Stimulated activated CD8-positive, alpha-beta memory T cell treated with anti-CD3 and anti-CD28 coated beads, Interleukin-2, amount 100 ng/mL, for 48 hours (primary cell): Measurements from ENCODE around the gene EPC2.
"Not testable (repeated sequence)": the region's sequence is repeated elsewhere in the genome, so short reads cannot be mapped to it uniquely, and the experiment has no call there.

Experiments used
- DNase-seq, 2 donors: peaks; one replicate each; pipeline ENCODE4 v3.0.0-alpha.2; 2020; ENCODE audit warnings: low read depth in 2 of 2

Gene EPC2

DNA sequence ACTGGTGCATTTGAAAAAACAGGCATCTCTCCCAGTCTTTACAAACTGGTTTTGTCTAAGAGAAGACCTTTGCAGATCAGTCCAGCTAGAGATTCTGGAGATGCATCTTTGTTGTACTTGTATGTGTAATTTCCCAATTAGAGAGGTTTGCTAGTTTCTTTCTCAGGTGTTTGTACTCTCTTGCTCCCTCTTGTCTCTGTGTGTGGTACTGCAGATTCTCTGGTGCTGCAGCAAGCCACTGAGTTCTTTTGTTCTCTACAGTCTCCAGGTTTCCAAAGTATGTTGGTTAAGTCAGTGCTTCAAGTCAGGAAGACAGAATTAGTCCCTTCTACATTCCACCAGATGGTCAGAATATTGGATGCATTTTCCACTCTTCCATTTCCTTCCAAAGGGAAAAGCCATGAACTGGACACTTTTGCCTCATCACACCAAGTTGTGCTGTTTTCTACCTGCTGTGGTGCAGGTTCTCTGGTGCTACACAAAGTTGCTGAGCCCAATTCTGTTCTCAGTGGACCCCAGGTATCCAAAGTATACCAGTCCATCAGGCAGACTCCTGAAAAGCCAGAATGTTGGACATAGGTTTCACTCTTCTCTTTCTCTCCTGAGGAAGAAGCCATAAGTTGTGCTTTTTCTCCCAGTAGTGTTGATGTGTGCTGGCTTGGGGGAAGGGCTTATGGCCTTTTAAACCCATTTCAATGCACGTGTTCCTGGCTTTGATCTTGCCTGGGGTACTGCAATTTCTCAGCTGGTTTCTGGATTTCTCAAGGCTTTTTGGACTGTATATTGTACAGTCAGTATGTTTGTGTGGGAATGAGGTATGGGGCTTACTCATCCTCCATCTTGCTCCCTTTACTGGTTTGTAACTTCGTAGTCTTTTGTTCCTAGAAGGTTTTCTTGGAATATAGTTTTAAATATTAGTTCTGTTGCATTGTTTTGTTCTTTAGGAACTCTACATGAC is 29.8 kb downstream of the EPC2 start:
- DNase-seq = no peak

DNA sequence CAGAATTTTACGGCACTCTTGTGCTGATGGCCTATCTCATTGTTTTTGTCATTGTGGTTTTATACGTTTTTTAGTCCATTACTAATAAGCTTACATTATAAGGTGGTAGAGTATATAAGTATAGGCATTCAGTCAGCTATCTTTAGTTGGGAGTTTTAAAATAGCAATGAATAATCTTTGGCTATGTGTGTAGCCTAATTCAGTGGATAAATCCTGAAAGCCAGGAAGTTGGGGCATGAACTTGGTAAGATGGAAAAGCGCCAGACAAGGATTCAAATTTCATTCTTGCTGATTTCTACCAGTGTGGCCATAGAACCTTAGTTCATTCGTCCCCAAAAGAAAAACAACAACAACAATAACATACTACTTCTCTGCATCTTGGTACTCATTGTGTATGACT is 31.2 kb downstream of the EPC2 start:
- no peak for DNase-seq

- not testable (repeated sequence) for DNase-seq
These were observed 34.0 kb downstream of the EPC2 start for GRCh38 chr2:148678302-148679179.

DNA sequence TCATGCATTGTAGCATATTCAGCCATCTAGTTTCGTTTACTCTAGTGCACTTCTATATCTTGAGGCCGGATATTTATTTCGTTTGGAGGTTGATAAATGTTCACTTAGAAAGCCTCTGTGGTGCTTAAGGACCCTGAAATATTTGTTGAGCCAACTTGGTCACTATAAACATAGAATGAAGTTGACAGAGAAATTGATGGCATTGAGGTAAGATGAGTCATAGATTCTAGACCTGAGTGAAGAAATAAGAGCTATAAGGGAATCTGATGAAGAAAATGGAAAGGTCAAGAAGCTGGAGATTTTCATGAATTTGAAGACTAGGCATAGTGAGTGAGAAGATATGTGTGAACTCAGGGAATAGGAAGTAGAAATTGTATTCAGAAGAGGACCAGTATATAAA is 35.9 kb downstream of the EPC2 start:
- no peak for DNase-seq

DNA sequence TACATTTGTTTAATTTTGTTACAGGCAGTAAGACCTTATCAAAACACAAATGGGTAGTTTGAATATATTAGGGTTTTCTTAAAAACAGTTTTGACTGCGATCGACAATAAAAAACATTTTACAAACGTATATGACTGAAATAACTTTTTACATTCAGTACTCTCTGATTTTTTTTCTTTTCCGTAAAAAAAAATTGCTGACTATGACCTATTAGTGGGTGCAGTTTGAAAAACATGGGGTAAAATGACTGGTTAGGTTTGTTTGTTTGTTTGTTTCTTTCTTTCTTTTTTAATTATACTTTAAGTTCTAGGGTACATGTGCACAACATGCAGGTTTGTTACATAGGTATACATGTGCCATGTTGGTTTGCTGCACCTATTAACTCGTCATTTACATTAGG is 36.9 kb downstream of the EPC2 start:
- DNase-seq = no peak

GRCh38 chr2:148681862-148682261 is 37.3 kb downstream of the EPC2 start:
- DNase-seq = not testable (repeated sequence)

- no peak for DNase-seq
These were observed 40.0 kb downstream of the EPC2 start for GRCh38 chr2:148684507-148684906.

GRCh38 chr2:148687543-148687942 is 43.0 kb downstream of the EPC2 start:
- no peak for DNase-seq

DNA sequence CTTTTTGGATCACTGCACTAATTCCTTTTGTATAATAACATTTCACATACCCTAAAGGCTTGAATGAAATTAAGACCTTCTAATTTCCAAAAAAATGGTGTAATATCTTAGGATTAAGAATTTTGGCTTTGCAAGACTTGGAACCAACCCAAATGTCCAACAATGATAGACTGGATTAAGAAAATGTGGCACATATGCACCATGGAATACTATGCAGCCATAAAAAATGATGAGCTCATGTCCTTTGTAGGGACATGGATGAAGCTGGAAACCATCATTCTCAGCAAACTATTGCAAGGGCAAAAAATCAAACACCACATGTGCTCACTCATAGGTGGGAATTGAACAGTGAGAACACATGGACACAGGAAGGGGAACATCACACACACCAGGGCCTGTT is 43.5 kb downstream of the EPC2 start:
- DNase-seq = not testable (repeated sequence)

GRCh38 chr2:148696985-148697384 is 52.4 kb downstream of the EPC2 start:
- no peak for DNase-seq

DNA sequence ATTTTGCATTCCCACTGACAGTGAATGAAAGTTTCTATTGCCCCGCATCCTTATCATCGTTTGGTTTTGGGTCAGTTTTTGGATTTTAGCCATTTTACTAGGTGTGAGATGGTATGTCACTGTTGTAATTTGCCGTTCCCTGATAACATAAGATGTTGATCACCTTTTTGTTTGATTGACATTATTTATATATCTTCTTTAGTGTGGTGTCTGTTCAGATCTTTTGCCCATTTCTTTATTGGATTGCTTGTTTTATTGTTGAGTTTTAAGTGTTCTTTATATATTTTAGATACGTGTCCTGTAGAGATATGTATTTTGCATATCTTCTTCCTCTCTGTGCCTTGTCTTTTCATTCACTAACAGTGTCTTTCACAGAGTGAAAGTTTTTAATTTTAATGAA is 55.3 kb downstream of the EPC2 start:
- no peak for DNase-seq

DNA sequence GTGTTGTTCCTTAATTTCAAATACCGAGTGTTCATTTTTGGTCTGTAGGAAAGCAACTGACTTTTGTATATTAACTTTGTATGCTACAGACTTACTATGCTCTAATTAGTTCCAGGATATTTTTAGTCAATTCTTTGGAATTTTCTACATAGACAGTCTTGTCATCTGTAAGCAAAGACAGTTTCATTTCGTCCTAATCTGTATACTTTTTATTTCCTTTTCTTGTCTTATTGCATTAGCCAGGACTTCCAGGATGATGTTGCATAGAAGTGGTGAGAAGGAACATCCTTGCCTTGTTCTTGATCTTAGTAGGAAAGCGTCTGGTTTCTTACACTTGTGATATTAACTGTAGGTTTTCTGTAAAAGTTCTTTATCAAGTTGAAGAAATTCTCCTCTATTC is 56.5 kb downstream of the EPC2 start:
- DNase-seq = no peak

DNA sequence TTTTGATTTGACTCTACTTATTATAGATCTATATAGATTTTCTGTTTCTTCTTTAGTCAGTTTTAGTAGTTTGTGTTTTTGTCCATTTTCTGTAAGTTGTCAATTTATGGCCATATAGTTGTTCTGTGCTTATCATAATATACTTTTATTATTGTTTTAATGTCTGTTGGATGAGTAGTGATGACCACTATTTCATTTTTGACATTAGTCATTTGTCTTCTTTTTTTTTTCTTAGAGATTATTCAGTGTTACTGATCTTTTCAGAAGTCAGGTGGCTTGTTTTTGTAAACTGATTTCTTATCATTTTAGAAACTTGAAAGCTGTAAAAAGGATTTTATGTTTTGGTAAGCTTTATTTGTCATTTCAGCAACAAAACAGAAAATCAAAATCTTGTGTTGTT is 57.3 kb downstream of the EPC2 start:
- no peak for DNase-seq

GRCh38 chr2:148702475-148702874 is 57.9 kb downstream of the EPC2 start:
- DNase-seq = no peak

GRCh38 chr2:148704247-148704646 is 59.7 kb downstream of the EPC2 start:
- DNase-seq = no peak

GRCh38 chr2:148716378-148716920 is 71.9 kb downstream of the EPC2 start:
- DNase-seq = no peak

DNA sequence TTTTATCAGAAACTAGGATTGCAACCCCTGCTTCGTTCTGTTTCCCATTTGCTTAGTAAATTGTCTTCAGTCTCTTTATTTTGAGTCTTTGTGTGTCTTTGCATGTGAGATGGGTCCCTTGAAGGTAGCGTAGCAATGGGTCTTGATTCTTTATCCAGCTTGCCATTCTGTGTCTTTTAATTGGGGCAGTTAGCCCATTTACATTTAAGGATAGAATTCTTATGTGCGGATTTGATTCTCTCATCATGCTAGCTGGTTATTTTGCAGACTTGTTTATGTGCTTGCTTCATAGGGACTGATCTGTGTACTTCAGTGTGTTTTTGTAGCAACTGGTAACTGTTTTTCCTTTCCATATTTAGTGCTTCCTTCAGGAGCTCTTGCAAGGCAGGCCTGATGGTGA is 73.5 kb downstream of the EPC2 start:
- DNase-seq = no peak

- DNase-seq = no peak
These were observed 74.7 kb downstream of the EPC2 start for GRCh38 chr2:148719195-148719749.

DNA sequence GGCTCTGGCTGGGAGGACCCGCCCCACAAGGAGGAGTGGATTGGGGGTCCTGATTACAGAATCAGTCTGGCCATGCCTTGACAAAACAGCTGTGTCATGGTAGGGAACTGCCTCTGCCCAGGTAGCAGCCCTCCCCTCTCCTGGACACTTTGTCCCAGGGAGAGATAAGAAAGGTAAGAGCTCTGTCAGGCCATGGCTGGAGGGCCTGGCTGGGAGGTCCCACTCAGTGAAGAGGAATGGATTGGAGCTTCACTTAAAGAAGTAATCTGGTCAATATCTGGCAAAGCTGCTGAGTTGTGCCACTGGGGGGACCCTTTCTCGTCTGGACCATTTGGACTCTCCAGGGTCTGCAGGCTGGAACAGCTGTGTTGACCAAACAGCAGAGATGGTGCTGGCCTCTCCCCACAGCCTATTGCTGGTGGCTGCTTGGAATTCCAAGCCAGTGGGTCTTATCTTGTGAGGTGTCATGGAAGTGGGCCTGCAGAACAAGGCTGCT is 75.4 kb downstream of the EPC2 start:
- no peak for DNase-seq

DNA sequence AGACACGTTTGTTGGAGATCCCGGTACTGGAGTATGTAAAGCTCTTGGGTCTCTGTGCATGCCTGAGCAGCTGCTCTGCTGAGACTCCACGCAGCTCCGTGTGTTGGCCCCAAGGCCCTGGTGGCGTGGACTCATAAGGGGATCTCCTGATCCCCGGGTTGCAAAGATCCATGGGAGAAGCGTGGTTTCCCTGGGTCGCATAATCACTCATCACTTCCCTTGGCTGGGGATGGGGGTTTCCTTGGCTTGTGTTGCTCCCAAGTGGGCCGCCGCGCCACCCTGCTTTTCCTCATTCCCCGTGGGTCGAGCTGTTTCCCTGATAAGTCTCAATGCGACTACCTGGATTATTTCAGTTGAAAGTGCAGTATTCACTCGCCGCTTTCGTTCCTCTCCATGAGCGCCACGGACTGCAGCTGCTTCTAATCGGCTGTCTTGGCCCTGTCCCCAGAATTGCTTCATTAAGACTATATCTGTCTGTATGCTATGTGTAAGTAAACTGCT is 76.0 kb downstream of the EPC2 start:
- no peak for DNase-seq

DNA sequence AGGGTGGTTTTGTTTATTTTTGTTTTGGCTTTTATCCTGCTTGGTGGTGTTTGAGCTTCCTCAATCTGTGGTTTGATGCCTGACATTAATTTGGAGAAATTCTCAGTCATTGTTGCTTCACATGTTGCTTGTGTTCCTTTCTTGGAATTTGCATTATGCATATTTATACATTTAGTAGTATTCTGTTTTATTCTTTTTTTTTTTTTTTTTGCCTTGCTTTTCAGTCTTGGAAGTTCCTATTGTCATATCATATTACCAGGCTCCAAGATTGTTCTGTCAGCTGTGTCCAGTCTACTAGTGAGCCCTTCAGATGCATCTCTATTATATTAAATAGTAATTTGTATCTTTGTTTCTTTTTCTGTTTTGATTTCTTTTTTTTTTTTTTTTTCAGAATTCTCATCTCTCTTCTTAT is 77.0 kb downstream of the EPC2 start:
- DNase-seq = no peak
